Measurements from ENCODE around the gene MYCBP. TPM values are rescaled to one million over a fixed set of nuclear protein-coding genes. Genes with fewer than 3 reads are reported as not detected.

MYCBP gene
- total RNA-seq, 1 donor from 2014 or later, result 28.9 TPM

Other genes starting within 250 kb of the MYCBP start
- gene RRAGC, start 13.6 kb downstream of the MYCBP start, total RNA-seq, result 32.4 and 37.3 TPM in 2 replicates
- gene GJA9, start 8.2 kb upstream of the MYCBP start, total RNA-seq, result not detected in 2 replicates
- not detected in 2 replicates for gene RHBDL2, start 68.5 kb upstream of the MYCBP start, total RNA-seq
- 152 and 156 TPM in 2 replicates for gene AKIRIN1, start 117.9 kb upstream of the MYCBP start, total RNA-seq
- 313 and 360 TPM in 2 replicates for gene NDUFS5, start 153.0 kb upstream of the MYCBP start, total RNA-seq

All from astrocyte (in vitro differentiated cells and primary cell).